Measurements from ENCODE around the gene PRDM8. TPM values are rescaled to one million over a fixed set of nuclear protein-coding genes. Genes with fewer than 3 reads are reported as not detected.
A peak's percentile ranks its signal among the peaks of the same experiment; 100 is the strongest.
"Not testable (repeated sequence)": the region's sequence is repeated elsewhere in the genome, so short reads cannot be mapped to it uniquely, and the experiment has no call there.

The PRDM8 gene
- total and polyA plus RNA-seq, 2 donors (not counting 1 experiment from before 2014, with no cell fraction given) = 20.0 to 35.6 TPM

DNA sequence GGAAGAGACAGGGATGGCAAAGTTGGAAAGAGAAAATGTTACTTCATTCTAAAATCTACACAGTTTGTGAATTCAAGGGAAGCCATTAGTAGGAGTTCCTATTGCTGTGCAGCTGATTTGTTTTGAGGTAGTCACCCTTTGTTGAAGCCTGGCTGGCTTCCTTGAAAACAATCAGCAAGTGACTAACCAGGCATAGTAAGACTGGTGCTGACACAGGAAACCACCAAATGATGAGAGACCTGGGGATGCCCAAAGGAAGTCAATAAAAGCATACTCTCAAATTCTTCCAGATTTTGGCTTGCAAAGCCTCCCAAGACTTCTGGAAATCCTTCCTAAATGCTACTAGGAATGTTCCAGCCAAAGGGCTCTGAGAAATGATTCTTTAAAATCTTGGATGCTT lies 23.9 kb upstream of the PRDM8 start:
- ATAC-seq (ENCODE audit: low read depth) = peak; percentile 93
- H2AFZ ChIP-seq (ENCODE audit: insufficient read depth, low read depth, low read length, poor library complexity, severe bottlenecking) = no peak overlapping the region
- intact Hi-C loops (cut with micrococcal nuclease) = loop anchor here (1.0 to 2.0 kb wide), 4 partner anchors 9 to 100 kb away; partner anchors contain the start of gene ANTXR2

DNA sequence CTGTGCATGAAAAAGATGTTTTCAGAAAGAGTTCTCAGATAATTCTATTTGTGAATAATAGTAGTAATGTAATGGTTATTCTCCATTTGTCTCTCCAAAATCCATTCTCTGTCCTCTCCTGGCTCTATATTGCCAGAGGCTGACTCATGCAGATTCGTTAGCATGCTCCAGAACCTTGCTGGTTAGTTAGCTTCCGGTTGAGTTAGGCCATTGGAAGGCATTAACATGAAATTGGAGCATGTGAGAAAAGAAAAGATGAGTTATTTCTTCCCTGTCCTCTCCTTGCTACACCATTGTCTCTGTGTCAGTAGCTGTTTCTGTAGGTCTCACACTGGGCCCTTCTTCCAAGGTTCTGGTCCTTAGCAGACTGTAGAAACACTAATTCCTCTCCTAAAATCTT lies 23.5 kb upstream of the PRDM8 start:
- H3K27ac ChIP-seq (ENCODE audit: low read length in 2 of 2) = peak overlapping the region; percentile 74 to 84
- Mint-ChIP-seq H3K27ac (peak overlapping the region; percentile 98), H3K4me1 (peaks cover 60% of the 10 kb centered on the region), H3K27me3 (no peaks in the 10 kb centered on the region), H3K9me3 (ENCODE audit: insufficient read depth) (no peaks in the 10 kb centered on the region), H3K4me3 (peak overlapping the region; percentile 46)
- H3K79me2 ChIP-seq (ENCODE audit: control insufficient read depth, insufficient read depth, low read length) = no peaks in the 10 kb centered on the region
- peak overlapping the region; percentile 43 for H3K9ac ChIP-seq (ENCODE audit: low read length)
- TF ChIP-seq, protein P1, sequence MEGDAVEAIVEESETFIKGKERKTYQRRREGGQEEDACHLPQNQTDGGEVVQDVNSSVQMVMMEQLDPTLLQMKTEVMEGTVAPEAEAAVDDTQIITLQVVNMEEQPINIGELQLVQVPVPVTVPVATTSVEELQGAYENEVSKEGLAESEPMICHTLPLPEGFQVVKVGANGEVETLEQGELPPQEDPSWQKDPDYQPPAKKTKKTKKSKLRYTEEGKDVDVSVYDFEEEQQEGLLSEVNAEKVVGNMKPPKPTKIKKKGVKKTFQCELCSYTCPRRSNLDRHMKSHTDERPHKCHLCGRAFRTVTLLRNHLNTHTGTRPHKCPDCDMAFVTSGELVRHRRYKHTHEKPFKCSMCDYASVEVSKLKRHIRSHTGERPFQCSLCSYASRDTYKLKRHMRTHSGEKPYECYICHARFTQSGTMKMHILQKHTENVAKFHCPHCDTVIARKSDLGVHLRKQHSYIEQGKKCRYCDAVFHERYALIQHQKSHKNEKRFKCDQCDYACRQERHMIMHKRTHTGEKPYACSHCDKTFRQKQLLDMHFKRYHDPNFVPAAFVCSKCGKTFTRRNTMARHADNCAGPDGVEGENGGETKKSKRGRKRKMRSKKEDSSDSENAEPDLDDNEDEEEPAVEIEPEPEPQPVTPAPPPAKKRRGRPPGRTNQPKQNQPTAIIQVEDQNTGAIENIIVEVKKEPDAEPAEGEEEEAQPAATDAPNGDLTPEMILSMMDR (IDR thresholded peaks at IDR 0.05) = no peak
- TF ChIP-seq EZH2 (IDR thresholded peaks at IDR 0.05; ENCODE audit: borderline replicate concordance, insufficient read depth, low read depth, low read length, poor library complexity, severe bottlenecking) = no peak
- peaks cover 0 to under 1% (median 0%) of the 10 kb centered on the region in 3 donors for H3K9me3 ChIP-seq (ENCODE audit: control extremely low read depth in 1 of 3, control insufficient read depth in 2 of 3, insufficient read depth in 1 of 3, low read length in 2 of 3)
- H3K4me2 ChIP-seq (replicated peaks; ENCODE audit: low read depth, low read length, poor library complexity, severe bottlenecking) = peak overlapping the region; percentile 77
- H4K20me1 ChIP-seq (ENCODE audit: control insufficient read depth, insufficient read depth, low read length, poor library complexity, severe bottlenecking) = no peaks in the 10 kb centered on the region
- H3K4me1 ChIP-seq (ENCODE audit: control insufficient read depth in 2 of 2, insufficient read depth in 2 of 2, low read length in 2 of 2) = peaks cover 41 to 42% of the 10 kb centered on the region in 2 donors
- no peak for DNase-seq
- POLR2A ChIA-PET = interaction anchor here (1.4 to 3.9 kb wide), 3 partner anchors 9 to 101 kb away, joined by 5 to 32 read pairs (median 12); partner anchors contain the start of gene ANTXR2
- no peak for ATAC-seq (ENCODE audit: low read depth)
- WGBS (ENCODE audit: insufficient coverage) = no CpG with 5 or more reads among the region's 2 CpGs
- H3K27me3 ChIP-seq (replicated peaks in 1 of 4; ENCODE audit: control extremely low read depth in 1 of 4, control insufficient read depth in 3 of 4, insufficient read depth in 4 of 4, low read length in 3 of 4) = no peaks in the 10 kb centered on the region
- peak overlapping the region in 1 of 5 experiments; percentile 47 for H3K4me3 ChIP-seq (ENCODE audit: control extremely low read depth in 1 of 5, extremely low read depth in 1 of 5, insufficient read depth in 1 of 5, low read depth in 2 of 5, low read length in 4 of 5)
- H3K36me3 ChIP-seq (replicated peaks in 1 of 2; ENCODE audit: control extremely low read depth in 1 of 2, control insufficient read depth in 1 of 2, extremely low read depth in 1 of 2, insufficient read depth in 2 of 2, low read length in 1 of 2) = no peaks in the 10 kb centered on the region
- intact Hi-C loops (cut with micrococcal nuclease) = loop anchor here (1.0 to 2.0 kb wide), 4 partner anchors 8 to 101 kb away; partner anchors contain the start of gene ANTXR2
- CTCF ChIA-PET = interaction anchor here (1.4 to 7.9 kb wide), 6 partner anchors 9 to 101 kb away, joined by 3 to 96 read pairs (median 28); partner anchors contain the start of gene ANTXR2
- no peak overlapping the region for H2AFZ ChIP-seq (ENCODE audit: insufficient read depth, low read depth, low read length, poor library complexity, severe bottlenecking)

More for the DNA sequence above, 23.9 kb upstream of the PRDM8 start:
- peak overlapping the region; percentile 80 to 84 for H3K27ac ChIP-seq (ENCODE audit: low read length in 2 of 2)
- POLR2A ChIA-PET = interaction anchor here (0.7 to 3.9 kb wide), 4 partner anchors 10 to 101 kb away, joined by 3 to 32 read pairs (median 8); partner anchors contain the start of gene ANTXR2
- TF ChIP-seq, protein P1 (IDR thresholded peaks at IDR 0.05) = no peak
- no peak for TF ChIP-seq EZH2 (IDR thresholded peaks at IDR 0.05; ENCODE audit: borderline replicate concordance, insufficient read depth, low read depth, low read length, poor library complexity, severe bottlenecking)
- no peaks in the 10 kb centered on the region for H4K20me1 ChIP-seq (ENCODE audit: control insufficient read depth, insufficient read depth, low read length, poor library complexity, severe bottlenecking)
- H3K9me3 ChIP-seq (ENCODE audit: control extremely low read depth in 1 of 3, control insufficient read depth in 2 of 3, insufficient read depth in 1 of 3, low read length in 2 of 3) = no peaks in the 10 kb centered on the region
- no peaks in the 10 kb centered on the region for H3K9me3 Mint-ChIP-seq (ENCODE audit: insufficient read depth)
- peak overlapping the region; percentile 77 for H3K4me2 ChIP-seq (replicated peaks; ENCODE audit: low read depth, low read length, poor library complexity, severe bottlenecking)
- no peaks in the 10 kb centered on the region for H3K27me3 ChIP-seq (replicated peaks in 1 of 4; ENCODE audit: control extremely low read depth in 1 of 4, control insufficient read depth in 3 of 4, insufficient read depth in 4 of 4, low read length in 3 of 4)
- H3K4me3 Mint-ChIP-seq = peak overlapping the region; percentile 87
- H3K27me3 Mint-ChIP-seq = no peaks in the 10 kb centered on the region
- H3K79me2 ChIP-seq (ENCODE audit: control insufficient read depth, insufficient read depth, low read length) = no peaks in the 10 kb centered on the region
- H3K4me1 ChIP-seq (ENCODE audit: control insufficient read depth in 2 of 2, insufficient read depth in 2 of 2, low read length in 2 of 2) = peaks cover 41 to 42% of the 10 kb centered on the region in 2 donors
- peak; percentile 82 for DNase-seq
- peak overlapping the region; percentile 43 for H3K9ac ChIP-seq (ENCODE audit: low read length)
- CTCF ChIA-PET = interaction anchor here (0.9 to 7.9 kb wide), 7 partner anchors 9 to 100 kb away, joined by 3 to 96 read pairs (median 27); partner anchors contain the start of gene ANTXR2
- no peaks in the 10 kb centered on the region for H3K36me3 ChIP-seq (replicated peaks in 1 of 2; ENCODE audit: control extremely low read depth in 1 of 2, control insufficient read depth in 1 of 2, extremely low read depth in 1 of 2, insufficient read depth in 2 of 2, low read length in 1 of 2)
- H3K4me3 ChIP-seq (ENCODE audit: control extremely low read depth in 1 of 5, extremely low read depth in 1 of 5, insufficient read depth in 1 of 5, low read depth in 2 of 5, low read length in 4 of 5) = peak overlapping the region in 1 of 5 experiments; percentile 47
- H3K27ac Mint-ChIP-seq = peak overlapping the region; percentile 98
- peaks cover 60% of the 10 kb centered on the region for H3K4me1 Mint-ChIP-seq

DNA sequence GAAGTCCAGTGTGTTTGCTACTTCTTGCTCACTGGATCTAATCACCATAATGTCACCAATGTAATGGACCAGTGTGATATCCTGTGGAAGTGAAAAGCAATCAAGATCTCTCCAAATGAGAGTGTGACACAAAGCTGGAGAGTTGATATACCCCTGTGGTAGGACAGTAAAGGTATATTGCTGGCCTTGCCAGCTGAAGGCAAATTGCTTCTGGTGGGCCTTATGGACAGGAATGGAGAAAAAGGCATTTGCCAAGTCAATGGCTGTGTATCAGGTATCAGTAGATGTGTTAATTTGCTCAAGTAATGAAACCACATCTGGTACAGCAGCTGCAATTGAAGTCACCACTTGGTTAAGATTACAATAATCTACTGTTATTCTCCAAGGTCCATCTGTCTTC lies 19.5 kb upstream of the PRDM8 start:
- H3K27ac ChIP-seq (ENCODE audit: low read length in 2 of 2); H3K4me2 ChIP-seq (replicated peaks; ENCODE audit: low read depth, low read length, poor library complexity, severe bottlenecking); H3K79me2 ChIP-seq (ENCODE audit: control insufficient read depth, insufficient read depth, low read length); H3K36me3 ChIP-seq (replicated peaks in 1 of 2; ENCODE audit: control extremely low read depth in 1 of 2, control insufficient read depth in 1 of 2, extremely low read depth in 1 of 2, insufficient read depth in 2 of 2, low read length in 1 of 2); H4K20me1 ChIP-seq (ENCODE audit: control insufficient read depth, insufficient read depth, low read length, poor library complexity, severe bottlenecking); H3K9ac ChIP-seq (ENCODE audit: low read length); ATAC-seq (ENCODE audit: low read depth); H3K4me3 ChIP-seq (ENCODE audit: control extremely low read depth in 1 of 5, extremely low read depth in 1 of 5, insufficient read depth in 1 of 5, low read depth in 2 of 5, low read length in 4 of 5); H3K27ac Mint-ChIP-seq; H3K27me3 Mint-ChIP-seq; H3K9me3 ChIP-seq (ENCODE audit: control extremely low read depth in 1 of 3, control insufficient read depth in 2 of 3, insufficient read depth in 1 of 3, low read length in 2 of 3); H3K4me3 Mint-ChIP-seq; POLR2A ChIA-PET; intact Hi-C loops (cut with micrococcal nuclease); H3K9me3 Mint-ChIP-seq (ENCODE audit: insufficient read depth); DNase-seq; H2AFZ ChIP-seq (ENCODE audit: insufficient read depth, low read depth, low read length, poor library complexity, severe bottlenecking); H3K27me3 ChIP-seq (replicated peaks in 1 of 4; ENCODE audit: control extremely low read depth in 1 of 4, control insufficient read depth in 3 of 4, insufficient read depth in 4 of 4, low read length in 3 of 4): not testable (repeated sequence)
- peaks cover 39 to 41% of the 10 kb centered on the region in 2 donors for H3K4me1 ChIP-seq (ENCODE audit: control insufficient read depth in 2 of 2, insufficient read depth in 2 of 2, low read length in 2 of 2)
- CTCF ChIA-PET = interaction anchor here (0.8 to 13.1 kb wide), 4 partner anchors 35 to 51 kb away, joined by 3 to 199 read pairs (median 4); no protein-coding TSS in a partner anchor
- H3K4me1 Mint-ChIP-seq = peaks cover 61% of the 10 kb centered on the region
